Measurements from ENCODE around the gene SLC13A5. TPM values are rescaled to one million over a fixed set of nuclear protein-coding genes. Genes with fewer than 3 reads are reported as not detected.

Gene SLC13A5
- total RNA-seq, 1 donor from 2014 or later: 1.1 TPM

GRCh38 chr17:6637458-6637840, 75.7 kb downstream of the SLC13A5 start:
- TF ChIP-seq CTCF (IDR thresholded peaks at IDR 0.05): no peak
- peaks cover 33% of the 10 kb centered on the region for H3K4me1 Mint-ChIP-seq (ENCODE audit: low read depth)
- peaks cover 20% of the 10 kb centered on the region for H3K36me3 Mint-ChIP-seq (ENCODE audit: low read depth)
- no peaks in the 10 kb centered on the region for H3K27me3 Mint-ChIP-seq (ENCODE audit: low read depth)
- H3K4me3 Mint-ChIP-seq (ENCODE audit: unreplicated experiment): no peak overlapping the region
- no peak for DNase-seq (ENCODE audit: low spot score)
- peaks cover 6% of the 10 kb centered on the region for H3K9me3 Mint-ChIP-seq (ENCODE audit: low read depth)
- H3K27ac Mint-ChIP-seq (ENCODE audit: unreplicated experiment): no peak overlapping the region

DNA sequence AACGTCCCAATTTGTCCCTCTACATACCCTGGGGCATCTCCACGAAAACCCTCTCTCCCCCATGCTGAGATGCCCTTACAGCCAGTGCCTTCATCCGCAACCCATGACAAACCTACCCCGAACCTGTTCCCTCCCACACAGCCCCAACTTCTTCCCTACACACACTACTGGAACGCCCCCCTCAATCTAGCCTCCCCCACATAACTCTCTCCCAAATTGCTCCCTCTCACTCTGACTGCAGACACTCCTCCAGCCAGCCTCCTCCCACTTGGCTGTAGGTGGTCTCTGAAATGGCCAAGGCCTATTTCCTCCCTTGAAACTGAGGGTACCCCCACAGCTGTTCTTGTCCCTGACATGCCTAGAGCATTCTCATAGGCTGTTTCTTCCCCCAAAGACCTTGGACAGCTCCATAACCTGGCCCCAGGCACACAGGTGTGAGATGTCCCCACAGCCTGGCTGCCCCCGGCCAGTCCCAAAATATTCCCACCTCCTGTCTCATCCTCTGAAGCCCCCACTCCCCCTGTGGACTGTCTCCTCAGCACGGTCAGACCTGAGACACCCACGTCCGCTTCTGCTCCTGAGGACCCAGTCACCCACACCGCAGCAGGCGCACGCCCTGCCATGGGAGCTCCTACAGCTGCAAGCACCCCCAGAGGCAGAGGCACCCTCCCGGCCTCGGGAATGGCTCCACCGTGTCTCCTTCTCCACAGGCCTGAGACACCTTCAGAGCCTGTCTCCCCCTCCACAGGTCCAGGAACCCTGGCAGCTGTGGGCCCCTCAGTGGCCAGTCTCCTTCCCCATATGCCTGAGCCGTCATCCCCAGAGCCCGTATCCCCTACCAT, 76.3 kb downstream of the SLC13A5 start:
- peaks cover 23% of the 10 kb centered on the region for H3K36me3 Mint-ChIP-seq (ENCODE audit: low read depth)
- no peak for DNase-seq (ENCODE audit: low spot score)
- no peak for TF ChIP-seq CTCF (IDR thresholded peaks at IDR 0.05)
- no peak overlapping the region for H3K4me3 Mint-ChIP-seq (ENCODE audit: unreplicated experiment)
- peaks cover 6% of the 10 kb centered on the region for H3K9me3 Mint-ChIP-seq (ENCODE audit: low read depth)
- H3K4me1 Mint-ChIP-seq (ENCODE audit: low read depth): peaks cover 27% of the 10 kb centered on the region
- no peak overlapping the region for H3K27ac Mint-ChIP-seq (ENCODE audit: unreplicated experiment)
- H3K27me3 Mint-ChIP-seq (ENCODE audit: low read depth): no peaks in the 10 kb centered on the region

GRCh38 chr17:6636105-6636504, 77.1 kb downstream of the SLC13A5 start:
- TF ChIP-seq CTCF (IDR thresholded peaks at IDR 0.05): no peak
- H3K27me3 Mint-ChIP-seq (ENCODE audit: low read depth): no peaks in the 10 kb centered on the region
- H3K9me3 Mint-ChIP-seq (ENCODE audit: low read depth): peaks cover 6% of the 10 kb centered on the region
- H3K4me3 Mint-ChIP-seq (ENCODE audit: unreplicated experiment): no peak overlapping the region
- no peak overlapping the region for H3K27ac Mint-ChIP-seq (ENCODE audit: unreplicated experiment)
- peaks cover 21% of the 10 kb centered on the region for H3K4me1 Mint-ChIP-seq (ENCODE audit: low read depth)
- peaks cover 27% of the 10 kb centered on the region for H3K36me3 Mint-ChIP-seq (ENCODE audit: low read depth)
- no peak for DNase-seq (ENCODE audit: low spot score)

Small RNAs within 50 kb of the gene (microRNA-seq; reads per million reads assigned to microRNA genes)
- gene MIR4520-1 (ENCODE audit: borderline number of aligned reads) (not detected), gene MIR4520-2 (ENCODE audit: borderline number of aligned reads) (not detected)

Other genes with a start within 250 kb of the SLC13A5 start
- 5.3 to 5.7 TPM (median 5.5 TPM) in 3 replicates for gene PITPNM3, start 156.8 kb downstream of the SLC13A5 start, total RNA-seq
- gene KIAA0753, start 72.7 kb downstream of the SLC13A5 start, total RNA-seq: 14.5 to 19.1 TPM (median 15.8 TPM) in 3 replicates
- gene TXNDC17, start 72.3 kb downstream of the SLC13A5 start, total RNA-seq: 71.5 to 76.2 TPM (median 76.1 TPM) in 3 replicates
- 12.9 to 24.2 TPM (median 14.5 TPM) in 3 replicates for gene MED31, start 61.8 kb downstream of the SLC13A5 start, total RNA-seq
- gene C17orf100, start 61.6 kb downstream of the SLC13A5 start, total RNA-seq: 2.0 to 3.0 TPM (median 2.9 TPM) in 3 replicates
- gene XAF1, start 42.7 kb upstream of the SLC13A5 start, total RNA-seq: 0.36 to 0.40 TPM in 2 of 3 replicates, not detected in the other
- gene FBXO39, start 62.8 kb upstream of the SLC13A5 start, total RNA-seq: not detected in 3 replicates
- gene TEKT1, start 118.4 kb upstream of the SLC13A5 start, total RNA-seq: not detected in 3 replicates

All from chondrocyte (in vitro differentiated cells).